ENCODE data around the gene E2F1.

Gene E2F1

DNA sequence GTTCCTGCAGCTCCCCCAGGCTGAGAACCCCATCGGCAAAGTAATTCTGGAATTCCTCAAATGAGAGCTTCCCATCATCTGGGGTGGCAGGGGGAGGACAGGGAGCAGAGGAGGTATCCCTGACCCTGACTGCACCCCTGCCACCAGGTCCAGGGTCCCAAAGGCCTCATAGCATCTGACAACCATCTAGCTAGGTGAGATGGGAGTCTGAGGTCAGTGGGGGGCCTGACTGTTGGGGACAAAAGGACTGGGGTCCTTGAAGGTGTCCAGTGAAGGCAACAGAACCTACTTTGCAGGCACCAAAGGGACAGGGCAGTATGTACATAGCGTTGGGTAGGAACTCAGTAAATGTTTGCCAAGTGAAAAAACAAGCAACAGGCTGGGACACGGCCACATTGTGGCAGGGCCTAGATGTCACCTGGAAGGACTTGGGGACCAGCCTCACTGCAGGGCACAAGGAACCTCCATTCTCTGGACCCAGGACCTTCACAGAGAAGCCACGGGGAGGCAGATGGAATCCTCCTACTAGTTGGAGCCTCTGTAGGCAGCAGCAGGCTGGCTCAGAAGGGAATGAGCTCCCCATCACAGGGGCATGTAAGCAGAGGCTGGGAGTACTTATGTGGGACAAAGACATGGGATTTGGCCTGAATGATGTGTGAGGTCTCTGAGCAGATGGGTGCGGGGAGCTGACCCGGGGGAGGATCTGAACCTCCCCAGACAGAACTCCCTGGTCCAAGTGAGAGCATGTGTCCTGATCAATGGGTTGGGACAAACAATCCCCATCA is 15.3 kb downstream of the E2F1 start:
- DNase-seq, result no peak

- DNase-seq, result no peak
These were observed 16.1 kb downstream of the E2F1 start for GRCh38 chr20:33669873-33670640.

- no peak for DNase-seq
These were observed 17.0 kb downstream of the E2F1 start for GRCh38 chr20:33669224-33669623.

GRCh38 chr20:33668466-33669155 is 17.6 kb downstream of the E2F1 start:
- no peak for DNase-seq

GRCh38 chr20:33667676-33668465 is 18.3 kb downstream of the E2F1 start:
- peak; percentile 61 for DNase-seq

DNA sequence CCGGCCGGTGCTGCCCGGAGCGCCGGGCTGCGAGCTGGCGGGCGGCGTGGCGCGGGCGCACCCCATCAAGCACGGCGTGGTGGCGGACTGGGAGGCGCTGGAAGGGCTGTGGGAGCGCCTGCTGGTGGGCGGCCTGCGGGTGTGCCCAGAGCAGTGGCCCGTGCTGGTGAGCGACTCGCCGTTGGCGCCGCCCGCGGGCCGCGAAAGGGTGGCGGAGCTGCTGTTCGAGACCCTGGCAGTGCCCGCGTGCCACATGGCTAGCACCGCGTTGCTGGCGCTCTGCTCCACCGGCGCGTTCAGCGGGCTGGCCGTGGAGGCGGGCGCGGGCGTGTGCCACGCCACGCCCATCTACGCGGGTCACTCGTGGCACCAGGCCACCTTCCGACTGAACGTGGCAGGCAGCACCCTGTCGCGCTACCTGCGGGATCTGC is 18.9 kb downstream of the E2F1 start:
- DNase-seq, result no peak

- peak; percentile 95 for DNase-seq
These were observed 19.6 kb downstream of the E2F1 start, which contains the start of gene ACTL10 for GRCh38 chr20:33666293-33667244. Gene ACTL10 (plus strand): TSS chr20:33666943. CDS start chr20:33667498, 555 bp downstream.

- no peak for DNase-seq
These were observed 21.4 kb downstream of the E2F1 start for GRCh38 chr20:33664762-33665144.

DNA sequence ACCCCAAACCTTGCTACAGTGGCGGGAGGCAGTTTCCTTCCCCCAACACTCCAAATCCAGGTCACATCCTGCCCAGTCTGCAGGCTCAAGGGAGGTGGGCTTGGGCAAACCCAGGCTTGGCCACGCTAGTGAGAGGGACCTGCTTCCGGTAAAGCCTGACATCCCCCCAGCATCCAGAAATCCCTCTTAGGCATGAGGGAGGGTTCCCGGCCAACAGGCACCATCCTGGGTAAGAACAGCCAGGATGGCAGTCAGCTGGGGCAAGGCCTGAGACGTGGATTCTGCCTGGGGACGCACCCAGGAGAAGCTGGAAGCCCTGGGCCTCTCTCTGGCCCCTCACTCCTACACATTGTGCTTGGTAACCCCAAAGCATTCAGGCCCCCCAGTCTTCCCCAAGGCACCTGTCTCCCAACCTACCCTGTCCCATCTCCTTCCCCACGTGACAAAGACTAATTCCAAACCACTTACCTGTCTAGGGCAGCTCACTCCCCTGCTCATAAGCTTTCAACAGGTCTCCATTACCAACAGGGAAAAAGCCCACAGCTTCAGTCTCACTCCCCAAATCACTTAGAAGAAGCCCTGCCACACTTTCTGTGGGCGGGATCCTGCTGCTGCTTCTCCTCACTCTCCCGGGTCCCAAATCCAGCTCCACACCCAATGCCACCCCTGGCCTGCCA is 22.0 kb downstream of the E2F1 start:
- no peak for DNase-seq

DNA sequence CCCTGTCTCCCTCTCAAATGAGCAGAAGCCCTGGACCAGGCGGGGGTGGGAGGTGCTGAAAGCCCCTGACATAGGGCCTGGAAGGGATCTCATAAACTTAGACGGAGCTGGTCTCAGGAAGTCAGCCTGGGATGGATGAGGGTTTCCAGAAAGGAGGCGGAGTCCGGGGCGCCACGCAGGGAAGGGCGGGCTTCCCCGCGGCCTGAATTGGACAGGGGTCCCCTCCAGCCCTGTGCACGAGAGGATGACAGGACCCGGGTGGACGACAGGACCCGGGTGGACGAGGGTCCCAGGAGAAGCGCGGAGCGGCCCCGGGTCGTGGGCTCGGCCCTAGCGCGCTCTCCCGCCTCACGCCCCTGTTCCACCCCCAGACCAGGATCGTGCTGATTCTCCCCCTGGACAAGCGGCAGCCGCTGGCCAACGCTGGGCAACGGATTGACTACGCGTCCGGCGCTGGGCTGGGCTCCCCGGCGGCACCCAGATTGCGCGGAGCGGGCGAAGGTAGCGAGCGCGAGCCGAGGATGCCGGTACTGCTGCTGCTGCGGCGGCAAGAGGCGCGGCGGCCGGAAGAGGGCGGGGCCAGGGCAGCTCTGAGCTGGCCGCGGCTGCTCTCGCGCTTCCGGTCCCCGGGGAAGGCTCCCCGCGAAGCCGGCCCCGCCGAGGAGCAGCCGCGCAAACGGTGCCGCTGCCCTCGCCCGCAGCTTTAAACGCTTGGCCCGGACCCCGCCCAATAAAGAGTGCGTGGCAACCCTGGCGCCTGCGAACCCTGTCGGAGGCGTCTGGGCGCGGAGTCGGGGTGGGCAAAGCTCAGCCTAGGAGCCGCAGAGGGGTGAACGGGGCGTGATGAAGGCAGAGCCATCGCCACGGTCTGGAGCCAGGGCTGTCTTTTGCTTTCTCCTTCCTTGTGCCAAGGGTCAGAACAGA is 22.8 kb downstream of the E2F1 start:
- peak; percentile 72 for DNase-seq

- DNase-seq, result no peak
These were observed 24.0 kb downstream of the E2F1 start, which contains the start of gene C20orf144 for GRCh38 chr20:33662172-33662571. Gene C20orf144 (plus strand): TSS chr20:33662327. CDS start chr20:33662346, 19 bp downstream.

GRCh38 chr20:33660685-33661058 is 25.5 kb downstream of the E2F1 start:
- no peak for DNase-seq

DNA sequence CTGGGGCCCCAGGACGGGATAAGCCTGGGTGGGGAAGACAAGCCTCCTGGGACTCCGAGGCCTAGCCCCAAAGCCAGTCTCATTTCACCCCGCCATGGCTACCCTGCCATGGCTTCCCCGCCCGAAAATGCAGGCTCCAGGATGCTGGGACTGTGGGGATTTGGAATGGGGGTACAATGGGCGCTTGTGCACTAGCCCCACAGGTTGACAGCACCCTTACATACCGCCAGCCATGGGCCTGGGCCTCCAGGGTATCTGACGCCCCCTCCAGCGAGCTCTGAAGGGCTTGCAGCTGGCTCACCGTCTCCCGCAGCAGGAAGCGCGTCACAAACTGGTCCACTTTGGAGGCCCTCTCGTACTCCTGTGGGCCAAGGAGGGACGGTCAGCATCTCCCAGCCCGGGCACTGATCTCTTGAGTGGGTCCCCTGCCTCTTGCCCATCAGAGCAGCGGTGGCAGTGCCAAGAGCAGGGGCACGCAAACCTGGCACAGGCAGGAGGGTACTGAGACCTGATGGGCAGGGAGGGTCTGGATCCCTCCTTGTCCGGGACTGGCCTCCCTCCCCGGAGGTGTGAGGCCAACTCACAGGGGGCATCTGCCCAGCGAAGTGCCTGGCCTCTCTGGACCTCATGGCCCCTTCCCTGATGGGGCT is 26.0 kb downstream of the E2F1 start:
- no peak for DNase-seq

DNA sequence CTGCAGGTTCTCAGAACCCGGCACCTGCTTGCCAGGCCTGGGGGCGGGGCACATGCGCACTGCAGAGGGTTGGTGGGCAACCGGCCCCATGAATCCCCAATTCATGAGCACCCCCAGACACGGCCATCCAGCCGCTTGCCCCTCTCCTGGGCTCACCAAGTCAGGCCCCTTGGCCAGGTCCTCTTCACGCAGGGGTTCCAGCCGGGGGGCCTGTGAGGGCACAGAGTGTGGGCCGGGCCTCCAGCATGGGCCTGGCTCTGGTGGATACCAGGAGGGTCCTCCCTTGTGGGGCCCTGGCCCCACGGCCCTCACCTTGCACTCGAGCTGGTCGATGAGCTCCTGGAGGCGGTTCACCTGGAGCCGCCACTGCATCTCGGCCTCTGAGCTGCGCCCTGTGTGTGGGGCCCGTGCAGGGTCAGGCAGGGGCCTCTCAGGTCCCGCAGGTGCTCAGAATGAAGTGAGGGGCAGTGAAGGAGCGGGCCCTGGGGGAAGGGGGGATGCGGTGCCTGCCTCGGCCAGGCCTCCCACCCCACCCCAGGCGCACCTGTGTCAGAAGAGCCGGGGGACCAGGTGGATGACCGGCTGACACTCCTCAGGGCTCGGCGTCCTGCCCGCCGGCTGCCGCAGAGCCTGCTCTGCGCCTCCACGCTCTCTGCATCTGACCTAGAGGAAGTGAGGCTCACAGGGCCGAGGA is 26.7 kb downstream of the E2F1 start:
- DNase-seq, result no peak

- DNase-seq, result no peak
These were observed 27.3 kb downstream of the E2F1 start for GRCh38 chr20:33658929-33659328.

GRCh38 chr20:33658510-33658909 is 27.7 kb downstream of the E2F1 start:
- DNase-seq, result no peak

DNA sequence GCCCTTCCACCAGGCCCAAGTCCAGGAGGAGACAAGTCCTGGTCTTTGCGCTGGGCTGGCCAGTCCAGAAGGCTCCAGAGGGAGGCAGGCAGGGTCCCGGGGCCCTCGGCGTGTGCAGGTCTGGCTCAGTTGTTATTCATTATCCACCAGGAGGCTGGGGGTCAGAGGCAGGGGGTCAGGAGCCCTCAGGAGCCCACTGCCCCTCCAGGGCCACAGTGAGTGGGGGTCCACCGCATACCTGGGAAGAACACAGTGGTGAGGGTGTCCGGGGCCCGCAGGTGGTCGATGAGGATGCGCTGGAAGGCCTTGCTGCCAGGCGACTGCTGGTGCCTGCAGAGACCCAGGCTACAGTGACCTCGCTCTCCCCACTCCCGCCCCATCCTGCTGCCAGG is 28.5 kb downstream of the E2F1 start:
- no peak for DNase-seq

Measured in midbrain (tissue), 1 donor.